Tongue (tissue), 3 donors: ENCODE data around the gene GPC3. TPM values are rescaled to one million over a fixed set of nuclear protein-coding genes. Genes with fewer than 3 reads are reported as not detected.

Experiments
- DNase-seq: peaks from one replicate; pipeline ENCODE4 v3.0.0-alpha.2; 2015
- small RNA-seq: library from RNA; depleted of rRNA; stranded (forward); fragments of <200 nt; gene quantifications from one replicate; pipeline ENCODE3, GENCODE V24; 2014; ENCODE audit warnings: low replicate concordance
- total RNA-seq: library from RNA; depleted of rRNA; stranded (reverse); fragments of >200 nt; gene quantifications from one replicate; pipeline ENCODE4 v1.2.3, GENCODE V29; 2014

The GPC3 gene
- total RNA-seq, 1 donor from 2014 or later: 220 TPM

GRCh38 chrX:133513123-133513522 is 472.3 kb downstream of the GPC3 start:
- DNase-seq: no peak

GRCh38 chrX:133511041-133511440 is 474.4 kb downstream of the GPC3 start:
- DNase-seq: no peak

- DNase-seq: no peak
Measured at GRCh38 chrX:133497356-133497755, 488.0 kb downstream of the GPC3 start.

GRCh38 chrX:133495464-133496391 is 489.7 kb downstream of the GPC3 start:
- DNase-seq: peak; percentile 86

- no peak for DNase-seq
Measured at GRCh38 chrX:133493366-133493765, 492.0 kb downstream of the GPC3 start.

- no peak for DNase-seq
Measured at GRCh38 chrX:133490955-133491354, 494.4 kb downstream of the GPC3 start.

Small RNA genes within 50 kb of the gene (small RNA-seq; reads per million reads assigned to genes)
- gene RNU6-203P: not detected
